Upper lobe of left lung (tissue), 6 donors: ENCODE data around the gene ZNF563. TPM values are rescaled to one million over a fixed set of nuclear protein-coding genes. Genes with fewer than 3 reads are reported as not detected.
"Not testable (repeated sequence)": the region's sequence is repeated elsewhere in the genome, so short reads cannot be mapped to it uniquely, and the experiment has no call there.

Experiments used
- ATAC-seq, 2 donors: fragments of 200-7000 bp; cut with Tn5 transposase; one replicate each; pipeline ENCODE4 v1.9.1; 2022; ENCODE audit warnings: mild to moderate bottlenecking in 2 of 2, moderate library complexity in 2 of 2; ENCODE audit not compliant: low FRiP score in 2 of 2
- DNase-seq, 2 donors: peaks; one replicate each; pipeline ENCODE4 v3.0.0-alpha.2; 2019 to 2020
- H3K27ac ChIP-seq, 4 donors: fragments of 200-600 bp; sonication (generic); one replicate each; pipeline ENCODE4 v1.5.1; 2016 to 2019
- H3K27me3 ChIP-seq, 4 donors: fragments of 200-600 bp; sonication (generic); one replicate each; pipeline ENCODE4 v1.5.1; 2017 to 2019
- H3K36me3 ChIP-seq, 4 donors: fragments of 200-600 bp; sonication (generic); one replicate each; pipeline ENCODE4 v1.5.1; 2016 to 2019
- H3K4me1 ChIP-seq, 4 donors: fragments of 200-600 bp; sonication (generic); one replicate each; pipeline ENCODE4 v1.5.1; 2018 to 2019
- H3K4me3 ChIP-seq, 4 donors: fragments of 200-600 bp; sonication (generic); one replicate each; pipeline ENCODE4 v1.5.1; 2017 to 2019; ENCODE audit warnings: mild to moderate bottlenecking in 2 of 4, moderate library complexity in 1 of 4
- H3K9me3 ChIP-seq, 4 donors: fragments of 200-600 bp; sonication (generic); one replicate each; pipeline ENCODE4 v1.5.1; 2018 to 2019
- CTCF ChIP-seq, 6 experiments: fragments of 450-650 bp in 4 of 6; fragments of 200-600 bp in 2 of 6; sonication (generic) in 2 of 6; IDR thresholded peaks; one replicate each; pipeline ENCODE4 v1.5.1; 2016 to 2019; ENCODE audit warnings: antibody characterized with exemption in 6 of 6
- EP300 ChIP-seq, 4 donors: sonication (generic); formaldehyde crosslinking; IDR thresholded peaks; one replicate each; pipeline ENCODE4 v1.5.1; 2017; ENCODE audit warnings: antibody characterized with exemption in 4 of 4, control low read depth in 2 of 4
- POLR2A ChIP-seq, 4 donors: fragments of 450-650 bp; IDR thresholded peaks; one replicate each; pipeline ENCODE4 v1.5.1; 2016 to 2017; ENCODE audit warnings: antibody characterized with exemption in 4 of 4, mild to moderate bottlenecking in 2 of 4
- POLR2AphosphoS5 ChIP-seq, 2 donors: sonication (generic); formaldehyde crosslinking; IDR thresholded peaks; one replicate each; pipeline ENCODE4 v1.5.1; 2017; ENCODE audit warnings: antibody characterized with exemption in 2 of 2
- WGBS, 2 donors: methylation state at CpG; one replicate each; pipeline ENCODE4 v1.1.5; 2017 to 2018; 5-methylcytosine and 5-hydroxymethylcytosine counted together
- total RNA-seq, 6 donors: library from RNA; depleted of rRNA in 4 of 6; stranded (reverse); fragments of >200 nt in 4 of 6; gene quantifications; one replicate each; pipeline versions ENCODE4 v1.1.0 to v1.2.1, GENCODE V29; 2016 to 2021
- donor health status: DM: no; HTN: no; CAD: no; lungs with moderate emphysema.
- donor health status: DM: no; HTN: yes; CAD: no; lungs with severe emphysema.

ZNF563 gene
- total RNA-seq, 6 donors from 2014 or later, result 2.0 to 21.0 (median 4.3) TPM

GRCh38 chr19:12364391-12365235 is 31.2 kb upstream of the ZNF563 start:
- 6 to 7% methylated on average over 22 to 28 of the region's 28 CpGs for WGBS, 2 donors
- Histone ChIP-seq H3K27ac (peak overlapping the region; percentile 83 to 91 (median 89)), H3K4me3 (peak overlapping the region; percentile 51 to 72 (median 64)), H3K27me3 (no peaks in the 10 kb centered on the region), H3K4me1 (peaks cover 8 to 13% (median 11%) of the 10 kb centered on the region in 4 donors), H3K9me3 (no peaks in the 10 kb centered on the region), H3K36me3 (no peaks in the 10 kb centered on the region)
- DNase-seq, result peak in 1 of 2 donors; percentile 28
- ATAC-seq, result peak in 1 of 2 donors; percentile 12
- TF ChIP-seq EP300 (IDR thresholded peaks at IDR 0.05) (no peak), POLR2AphosphoS5 (IDR thresholded peaks at IDR 0.05) (no peak), CTCF (IDR thresholded peaks at IDR 0.05) (no peak), POLR2A (IDR thresholded peaks at IDR 0.05) (no peak)

- not testable (repeated sequence) for H3K36me3 ChIP-seq, ATAC-seq, H3K27ac ChIP-seq, H3K4me3 ChIP-seq, H3K9me3 ChIP-seq, H3K27me3 ChIP-seq
- WGBS, 2 donors, result 100% methylated on average over 6 of the region's 30 CpGs; no CpG with 5 or more reads in 1 of the 2 donors
- DNase-seq, result peak in 1 of 2 donors; percentile 63
- peaks cover 8 to 13% (median 11%) of the 10 kb centered on the region in 4 donors for H3K4me1 ChIP-seq
Measured at GRCh38 chr19:12362236-12362635, 28.8 kb upstream of the ZNF563 start.

- Histone ChIP-seq H3K27me3 (no peaks in the 10 kb centered on the region), H3K36me3 (peaks cover 6 to 28% (median 23%) of the 10 kb centered on the region in 4 donors), H3K9me3 (peaks cover 26 to 58% (median 55%) of the 10 kb centered on the region in 4 donors), H3K4me3 (no peak overlapping the region), H3K27ac (no peak overlapping the region), H3K4me1 (no peaks in the 10 kb centered on the region)
- WGBS, 2 donors, result 87 to 90% methylated on average over 4 of the region's 4 CpGs
- TF ChIP-seq EP300 (IDR thresholded peaks at IDR 0.05), result no peak
- TF ChIP-seq POLR2AphosphoS5 (IDR thresholded peaks at IDR 0.05), result no peak
- TF ChIP-seq POLR2A (IDR thresholded peaks at IDR 0.05), result no peak
- TF ChIP-seq CTCF (IDR thresholded peaks at IDR 0.05), result no peak
- DNase-seq (no peak), ATAC-seq (no peak)
Measured at GRCh38 chr19:12353375-12353774, 19.9 kb upstream of the ZNF563 start.

DNA sequence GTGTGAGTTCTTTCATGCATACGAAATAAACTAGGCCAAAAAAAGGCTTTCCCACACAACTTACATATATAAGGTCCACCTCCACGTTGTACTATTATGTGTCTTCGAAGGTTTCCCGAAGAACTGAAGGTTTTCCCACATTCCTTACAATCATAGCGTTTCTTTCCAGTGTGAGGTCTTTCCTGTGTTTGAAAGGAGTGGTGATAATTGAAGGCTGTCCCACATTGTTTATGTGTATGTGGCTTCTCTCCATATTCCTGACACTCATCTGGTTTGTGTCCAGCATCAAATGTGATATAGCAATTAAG is 17.4 kb upstream of the ZNF563 start:
- no peak overlapping the region for H3K4me3 ChIP-seq
- 94 to 98% methylated on average over 5 of the region's 5 CpGs for WGBS, 2 donors

More for the DNA sequence above, 17.4 kb upstream of the ZNF563 start:
- no peak overlapping the region for H3K27ac ChIP-seq
- no peak for TF ChIP-seq EP300 (IDR thresholded peaks at IDR 0.05)
- TF ChIP-seq CTCF (IDR thresholded peaks at IDR 0.05), result no peak
- no peak for TF ChIP-seq POLR2AphosphoS5 (IDR thresholded peaks at IDR 0.05)
- no peak for TF ChIP-seq POLR2A (IDR thresholded peaks at IDR 0.05)
- H3K9me3 ChIP-seq, result peaks cover 26 to 76% (median 62%) of the 10 kb centered on the region in 4 donors
- H3K36me3 ChIP-seq, result peaks cover 6 to 28% (median 23%) of the 10 kb centered on the region in 4 donors
- no peaks in the 10 kb centered on the region for H3K4me1 ChIP-seq
- H3K27me3 ChIP-seq, result no peaks in the 10 kb centered on the region
- ATAC-seq, result no peak
- DNase-seq, result no peak
